GM23338 (cell line): ENCODE results near the gene GRIN2D.

Experiments
- JUNB ChIP-seq: IDR thresholded peaks from one replicate; pipeline ENCODE4 v1.6.1; 2016; ENCODE audit warnings: antibody characterized with exemption; ENCODE audit not compliant: unreplicated experiment
- POLR2AphosphoS5 ChIP-seq: IDR thresholded peaks from 2 replicates; pipeline ENCODE4 v1.6.1; 2016; ENCODE audit warnings: antibody characterized with exemption, low read depth
- TF ChIP-seq, protein P1 (sequence below), 2 experiments: fragments of 200-600 bp in 1 of 2; sonication (generic) in 1 of 2; conservative IDR thresholded peaks; 2 replicates each; pipeline versions ENCODE4 v1.5.1 to v1.6.1; 2016 to 2017; ENCODE audit warnings: antibody characterized with exemption in 2 of 2, low read depth in 2 of 2, mild to moderate bottlenecking in 2 of 2, moderate library complexity in 1 of 2
- TF ChIP-seq, protein P2 (sequence below): IDR thresholded peaks from one replicate; pipeline ENCODE4 v1.6.1; 2018; ENCODE audit warnings: antibody characterized with exemption; ENCODE audit not compliant: unreplicated experiment

DNA sequence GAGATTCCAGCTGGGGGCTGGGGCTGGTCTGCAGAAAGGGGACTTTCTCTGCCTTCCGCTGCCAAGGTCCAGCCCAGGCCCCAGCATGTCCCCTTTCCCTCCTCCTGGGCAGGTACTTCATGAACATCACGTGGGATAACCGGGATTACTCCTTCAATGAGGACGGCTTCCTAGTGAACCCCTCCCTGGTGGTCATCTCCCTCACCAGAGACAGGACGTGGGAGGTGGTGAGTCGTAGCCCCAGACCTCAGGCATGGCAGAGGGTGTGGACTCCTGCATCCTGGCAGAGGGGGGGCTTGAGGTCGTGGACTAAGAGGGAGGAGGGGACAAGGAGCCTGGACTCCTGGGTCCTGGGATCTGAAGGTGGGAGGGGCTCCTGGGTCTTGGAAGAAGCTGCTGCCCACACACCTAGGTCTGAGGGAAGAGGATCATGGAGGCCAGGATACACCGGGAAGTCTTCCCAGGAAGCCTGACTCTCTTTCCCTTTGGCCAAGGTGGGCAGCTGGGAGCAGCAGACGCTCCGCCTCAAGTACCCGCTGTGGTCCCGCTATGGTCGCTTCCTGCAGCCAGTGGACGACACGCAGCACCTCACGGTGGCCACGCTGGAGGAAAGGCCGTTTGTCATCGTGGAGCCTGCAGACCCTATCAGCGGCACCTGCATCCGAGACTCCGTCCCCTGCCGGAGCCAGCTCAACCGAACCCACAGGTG, 20.6 kb downstream of the GRIN2D start:
- TF ChIP-seq, protein P1, sequence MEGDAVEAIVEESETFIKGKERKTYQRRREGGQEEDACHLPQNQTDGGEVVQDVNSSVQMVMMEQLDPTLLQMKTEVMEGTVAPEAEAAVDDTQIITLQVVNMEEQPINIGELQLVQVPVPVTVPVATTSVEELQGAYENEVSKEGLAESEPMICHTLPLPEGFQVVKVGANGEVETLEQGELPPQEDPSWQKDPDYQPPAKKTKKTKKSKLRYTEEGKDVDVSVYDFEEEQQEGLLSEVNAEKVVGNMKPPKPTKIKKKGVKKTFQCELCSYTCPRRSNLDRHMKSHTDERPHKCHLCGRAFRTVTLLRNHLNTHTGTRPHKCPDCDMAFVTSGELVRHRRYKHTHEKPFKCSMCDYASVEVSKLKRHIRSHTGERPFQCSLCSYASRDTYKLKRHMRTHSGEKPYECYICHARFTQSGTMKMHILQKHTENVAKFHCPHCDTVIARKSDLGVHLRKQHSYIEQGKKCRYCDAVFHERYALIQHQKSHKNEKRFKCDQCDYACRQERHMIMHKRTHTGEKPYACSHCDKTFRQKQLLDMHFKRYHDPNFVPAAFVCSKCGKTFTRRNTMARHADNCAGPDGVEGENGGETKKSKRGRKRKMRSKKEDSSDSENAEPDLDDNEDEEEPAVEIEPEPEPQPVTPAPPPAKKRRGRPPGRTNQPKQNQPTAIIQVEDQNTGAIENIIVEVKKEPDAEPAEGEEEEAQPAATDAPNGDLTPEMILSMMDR (conservative IDR thresholded peaks at IDR 0.05; ENCODE audit: low read depth in 2 of 2) = peak in 1 of 2 experiments; percentile 57; a peak in 2 of 4 replicates
- TF ChIP-seq POLR2AphosphoS5 (no peak), JUNB (no peak)
- TF ChIP-seq, protein P2, sequence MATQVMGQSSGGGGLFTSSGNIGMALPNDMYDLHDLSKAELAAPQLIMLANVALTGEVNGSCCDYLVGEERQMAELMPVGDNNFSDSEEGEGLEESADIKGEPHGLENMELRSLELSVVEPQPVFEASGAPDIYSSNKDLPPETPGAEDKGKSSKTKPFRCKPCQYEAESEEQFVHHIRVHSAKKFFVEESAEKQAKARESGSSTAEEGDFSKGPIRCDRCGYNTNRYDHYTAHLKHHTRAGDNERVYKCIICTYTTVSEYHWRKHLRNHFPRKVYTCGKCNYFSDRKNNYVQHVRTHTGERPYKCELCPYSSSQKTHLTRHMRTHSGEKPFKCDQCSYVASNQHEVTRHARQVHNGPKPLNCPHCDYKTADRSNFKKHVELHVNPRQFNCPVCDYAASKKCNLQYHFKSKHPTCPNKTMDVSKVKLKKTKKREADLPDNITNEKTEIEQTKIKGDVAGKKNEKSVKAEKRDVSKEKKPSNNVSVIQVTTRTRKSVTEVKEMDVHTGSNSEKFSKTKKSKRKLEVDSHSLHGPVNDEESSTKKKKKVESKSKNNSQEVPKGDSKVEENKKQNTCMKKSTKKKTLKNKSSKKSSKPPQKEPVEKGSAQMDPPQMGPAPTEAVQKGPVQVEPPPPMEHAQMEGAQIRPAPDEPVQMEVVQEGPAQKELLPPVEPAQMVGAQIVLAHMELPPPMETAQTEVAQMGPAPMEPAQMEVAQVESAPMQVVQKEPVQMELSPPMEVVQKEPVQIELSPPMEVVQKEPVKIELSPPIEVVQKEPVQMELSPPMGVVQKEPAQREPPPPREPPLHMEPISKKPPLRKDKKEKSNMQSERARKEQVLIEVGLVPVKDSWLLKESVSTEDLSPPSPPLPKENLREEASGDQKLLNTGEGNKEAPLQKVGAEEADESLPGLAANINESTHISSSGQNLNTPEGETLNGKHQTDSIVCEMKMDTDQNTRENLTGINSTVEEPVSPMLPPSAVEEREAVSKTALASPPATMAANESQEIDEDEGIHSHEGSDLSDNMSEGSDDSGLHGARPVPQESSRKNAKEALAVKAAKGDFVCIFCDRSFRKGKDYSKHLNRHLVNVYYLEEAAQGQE = no peak
